H1 (cell line): ENCODE results near the gene PDRG1. TPM values are rescaled to one million over a fixed set of nuclear protein-coding genes. Genes with fewer than 3 reads are reported as not detected.

Source experiments
- CTCF ChIA-PET: fragments of 300-600 bp; sonication (Branson Sonifier 250); formaldehyde crosslinking; loops from one replicate; lab custom pipeline; 2021; ENCODE audit not compliant: partially characterized antibody; lab: Charles Lee
- POLR2A ChIA-PET: fragments of 300-600 bp; sonication (Branson Sonifier 250); formaldehyde crosslinking; loops from one replicate; lab custom pipeline; 2021; ENCODE audit warnings: inconsistent platforms; ENCODE audit not compliant: partially characterized antibody; lab: Charles Lee
- DNase-seq, 2 experiments: peaks; one replicate each; pipeline versions ENCODE4 v3.0.0 to v3.0.0-alpha.2; 2010 to 2022; ENCODE audit warnings: low spot score in 2 of 2, low read depth in 1 of 2, mixed read lengths in 1 of 2
- FAIRE-seq: peaks from 2 replicates; lab custom pipeline; 2011; peaks lifted over from hg19 to GRCh38; lab: Jason Lieb, UNC
- H2AFZ ChIP-seq: 2 replicates; pipeline ENCODE4 v1.8.1; 2012; ENCODE audit warnings: low read length, inconsistent platforms
- H2AK5ac ChIP-seq: 2 replicates; pipeline ENCODE4 v1.6.1; 2013; ENCODE audit warnings: low read depth, low read length
- H2BK120ac ChIP-seq: replicated peaks from 2 replicates; pipeline ENCODE3; 2013; ENCODE audit warnings: low read depth, low read length, inconsistent platforms
- H2BK12ac ChIP-seq: 2 replicates; pipeline ENCODE4 v1.6.1; 2013; ENCODE audit warnings: low read depth, low read length
- H2BK15ac ChIP-seq: 2 replicates; pipeline ENCODE4 v1.6.1; 2013; ENCODE audit warnings: low read length
- H2BK20ac ChIP-seq: 2 replicates; pipeline ENCODE4 v1.6.1; 2013; ENCODE audit warnings: low read length
- H2BK5ac ChIP-seq: 2 replicates; pipeline ENCODE4 v1.6.1; 2013; ENCODE audit warnings: low read depth, low read length
- H3K14ac ChIP-seq: 2 replicates; pipeline ENCODE4 v1.6.1; 2013; ENCODE audit warnings: inconsistent platforms; ENCODE audit not compliant: insufficient read length
- H3K18ac ChIP-seq: 2 replicates; pipeline ENCODE4 v1.6.1; 2013; ENCODE audit warnings: low read length; ENCODE audit errors: extremely low read depth
- H3K23ac ChIP-seq: 2 replicates; pipeline ENCODE4 v1.6.1; 2013; ENCODE audit warnings: inconsistent platforms; ENCODE audit not compliant: insufficient read length
- H3K23me2 ChIP-seq: 2 replicates; pipeline ENCODE4 v1.6.1; 2013; ENCODE audit warnings: low read depth, low read length
- H3K27ac ChIP-seq: 2 replicates; pipeline ENCODE4 v1.6.1; 2011; ENCODE audit warnings: low read depth, low read length, inconsistent platforms
- H3K27me3 ChIP-seq, 4 experiments: replicated peaks in 1 of 4; 1 replicate in 1 of 4; 2 replicates in 3 of 4; pipeline versions ENCODE4 v1.6.1 to v1.8.1; 2011 to 2013; ENCODE audit warnings: low read length in 3 of 4, mild to moderate bottlenecking in 3 of 4, inconsistent platforms in 2 of 4, mixed read lengths in 2 of 4, moderate library complexity in 1 of 4; ENCODE audit not compliant: control insufficient read depth in 3 of 4, insufficient read depth in 3 of 4; ENCODE audit errors: extremely low read depth in 1 of 4
- H3K36me3 ChIP-seq, 4 experiments: 2 replicates each; pipeline versions ENCODE4 v1.6.1 to v1.8.1; 2011 to 2013; ENCODE audit warnings: mild to moderate bottlenecking in 4 of 4, low read length in 3 of 4, moderate library complexity in 2 of 4, control low read depth in 1 of 4, inconsistent platforms in 1 of 4; ENCODE audit not compliant: insufficient read depth in 4 of 4, control insufficient read depth in 2 of 4
- H3K4ac ChIP-seq: replicated peaks from 2 replicates; pipeline ENCODE3; 2013; ENCODE audit warnings: low read length, low read depth, mixed read lengths, inconsistent platforms; ENCODE audit not compliant: insufficient read length
- H3K4me1 ChIP-seq, 4 experiments: replicated peaks in 1 of 4; 1 replicate in 1 of 4; 2 replicates in 3 of 4; pipeline versions ENCODE4 v1.6.1 to v1.8.1; 2011 to 2013; ENCODE audit warnings: low read length in 3 of 4, inconsistent platforms in 2 of 4, mixed read lengths in 1 of 4; ENCODE audit not compliant: insufficient read depth in 4 of 4, control insufficient read depth in 3 of 4
- H3K4me2 ChIP-seq, 2 experiments: 2 replicates each; pipeline versions ENCODE4 v1.6.1 to v1.8.1; 2011 to 2013; ENCODE audit warnings: low read depth in 2 of 2, low read length in 2 of 2, control low read depth in 1 of 2, inconsistent platforms in 1 of 2, mild to moderate bottlenecking in 1 of 2; ENCODE audit not compliant: insufficient read depth in 1 of 2
- H3K4me3 ChIP-seq, 4 experiments: fragments of 200-600, 300-600 bp in 1 of 4; sonication (generic), shearing (Covaris generic), sonication (Bioruptor Twin) in 1 of 4; 2 replicates each; pipeline versions ENCODE4 v1.5.1 to v1.8.1; 2011 to 2016; ENCODE audit warnings: low read length in 4 of 4, low read depth in 3 of 4, control low read depth in 2 of 4, inconsistent platforms in 2 of 4, mild to moderate bottlenecking in 2 of 4, mixed read lengths in 1 of 4, moderate library complexity in 1 of 4; ENCODE audit not compliant: insufficient read depth in 2 of 4; ENCODE audit errors: extremely low read depth in 1 of 4
- H3K56ac ChIP-seq: replicated peaks from 2 replicates; pipeline ENCODE3; 2013; ENCODE audit warnings: low read depth, mild to moderate bottlenecking, mixed read lengths, low read length, inconsistent platforms; ENCODE audit not compliant: insufficient read length
- H3K79me1 ChIP-seq: 2 replicates; pipeline ENCODE4 v1.6.1; 2013; ENCODE audit warnings: low read depth, low read length, control low read depth
- H3K79me2 ChIP-seq, 2 experiments: 2 replicates each; pipeline versions ENCODE4 v1.6.1 to v1.8.1; 2012 to 2013; ENCODE audit warnings: low read length in 2 of 2, mild to moderate bottlenecking in 2 of 2, inconsistent platforms in 1 of 2; ENCODE audit not compliant: insufficient read depth in 2 of 2, control insufficient read depth in 1 of 2
- H3K9ac ChIP-seq, 4 experiments: replicated peaks in 1 of 4; 1 replicate in 1 of 4; 2 replicates in 3 of 4; pipeline versions ENCODE4 v1.6.1 to v1.8.1; 2011 to 2013; ENCODE audit warnings: low read depth in 3 of 4, low read length in 3 of 4, control low read depth in 2 of 4, mild to moderate bottlenecking in 2 of 4, moderate library complexity in 2 of 4, inconsistent platforms in 1 of 4; ENCODE audit errors: extremely low read depth in 1 of 4
- H3K9me3 ChIP-seq, 2 experiments: 2 replicates each; pipeline versions ENCODE4 v1.6.1 to v1.8.1; 2012 to 2013; ENCODE audit warnings: mild to moderate bottlenecking in 2 of 2, moderate library complexity in 2 of 2, control low read depth in 1 of 2, inconsistent platforms in 1 of 2, low read depth in 1 of 2, low read length in 1 of 2, mixed read lengths in 1 of 2; ENCODE audit not compliant: insufficient read depth in 2 of 2
- H4K20me1 ChIP-seq, 2 experiments: replicated peaks in 1 of 2; 2 replicates each; pipeline versions ENCODE3 to v1.8.1; 2011 to 2013; ENCODE audit warnings: inconsistent platforms in 2 of 2, low read length in 2 of 2, mild to moderate bottlenecking in 1 of 2; ENCODE audit not compliant: insufficient read depth in 2 of 2, control insufficient read depth in 1 of 2
- H4K5ac ChIP-seq: 2 replicates; pipeline ENCODE4 v1.6.1; 2013; ENCODE audit warnings: low read length, low read depth, mixed read lengths, inconsistent platforms; ENCODE audit not compliant: insufficient read length
- H4K8ac ChIP-seq: 2 replicates; pipeline ENCODE4 v1.8.0; 2013; ENCODE audit warnings: mild to moderate bottlenecking, moderate library complexity, low read length, inconsistent platforms; ENCODE audit not compliant: insufficient read depth; ENCODE audit errors: extremely low read depth
- H4K91ac ChIP-seq: replicated peaks from 2 replicates; pipeline ENCODE3; 2013; ENCODE audit warnings: low read length, mixed read lengths, inconsistent platforms; ENCODE audit not compliant: insufficient read length
- BRCA1 ChIP-seq: IDR thresholded peaks from 2 replicates; pipeline ENCODE4 v1.6.1; 2012; ENCODE audit warnings: low read depth, low read length, improper control_type of control experiment
- CBX8 ChIP-seq: fragments of 300-800, 300-1000 bp; sonication (generic); IDR thresholded peaks from 2 replicates; pipeline ENCODE4 v1.7.1; 2016; ENCODE audit warnings: low read depth, low read length, borderline replicate concordance
- CHD1 ChIP-seq: IDR thresholded peaks from 2 replicates; pipeline ENCODE4 v1.6.1; 2012; ENCODE audit warnings: low read depth, low read length, improper control_type of control experiment
- CREB1 ChIP-seq: IDR thresholded peaks from 2 replicates; pipeline ENCODE4 v1.6.1; 2012; ENCODE audit warnings: inconsistent platforms
- EGR1 ChIP-seq: IDR thresholded peaks from 2 replicates; pipeline ENCODE4 v1.6.1; 2011; ENCODE audit warnings: low read depth, low read length, borderline replicate concordance
- GTF2F1 ChIP-seq: IDR thresholded peaks from 2 replicates; pipeline ENCODE4 v1.6.1; 2012; ENCODE audit warnings: low read depth, low read length, improper control_type of control experiment, borderline replicate concordance
- JUN ChIP-seq: IDR thresholded peaks from 2 replicates; pipeline ENCODE4 v1.6.1; 2011; ENCODE audit warnings: low read depth, mild to moderate bottlenecking, improper control_type of control experiment, low read length
- NANOG ChIP-seq: IDR thresholded peaks from 2 replicates; pipeline ENCODE4 v1.6.1; 2011; ENCODE audit warnings: low read length, low read depth, mild to moderate bottlenecking, inconsistent platforms; ENCODE audit not compliant: insufficient read depth, poor library complexity, severe bottlenecking
- RXRA ChIP-seq: IDR thresholded peaks from 2 replicates; pipeline ENCODE4 v1.6.1; 2011; ENCODE audit warnings: low read depth, mild to moderate bottlenecking, low read length, moderate library complexity; ENCODE audit not compliant: insufficient read depth
- SP4 ChIP-seq: IDR thresholded peaks from 2 replicates; pipeline ENCODE4 v1.6.1; 2012; ENCODE audit warnings: low read length, inconsistent platforms
- TAF7 ChIP-seq: optimal IDR thresholded peaks from 2 replicates; pipeline ENCODE3; 2011; ENCODE audit warnings: low read depth, mild to moderate bottlenecking, inconsistent platforms, low read length, moderate library complexity, borderline replicate concordance
- TCF12 ChIP-seq: IDR thresholded peaks from 2 replicates; pipeline ENCODE4 v1.6.1; 2011; ENCODE audit warnings: low read depth, mild to moderate bottlenecking, low read length
- WGBS, 2 experiments: shearing (Covaris generic) in 1 of 2; methylation state at CpG; one replicate each; pipeline versions ENCODE4 v1.1.6 to v1.1.7; 2013 to 2015; ENCODE audit warnings: low lambda C conversion rate in 2 of 2, mixed read lengths in 2 of 2, inconsistent platforms in 1 of 2, low coverage in 1 of 2, missing lambda C conversion rate in 1 of 2; ENCODE audit not compliant: insufficient replicate concordance in 2 of 2, insufficient coverage in 1 of 2, insufficient read length in 1 of 2; ENCODE audit errors: extremely low coverage in 1 of 2, missing lambda C conversion rate in 1 of 2; 5-methylcytosine and 5-hydroxymethylcytosine counted together
- polyA plus RNA-seq, 7 experiments: library from polyadenylated mRNA; depleted of rRNA in 3 of 7; stranded (reverse) in 5 of 7; unstranded in 2 of 7; fragments of >200 nt in 5 of 7; fragments of 200-250 nt in 2 of 7; gene quantifications; 1 replicate in 5 of 7; 2 replicates in 1 of 7; 4 replicates in 1 of 7; pipeline versions ENCODE4 v1.2.1 to v1.2.3, GENCODE V29; 2011 to 2013; ENCODE audit warnings: missing spikeins in 2 of 7, mixed read lengths in 2 of 7
- total RNA-seq: library from RNA; stranded (reverse); fragmentation: NEBNext Ultra II Directional; extraction: Animal tissue kit (Norgen Biotek cat#: 25700); gene quantifications from 2 replicates; pipeline ENCODE4 v1.2.1, GENCODE V29; 2021
- TF ChIP-seq, protein P1 (sequence below): IDR thresholded peaks from 2 replicates; pipeline ENCODE4 v1.6.1; 2011; ENCODE audit warnings: low read length, improper control_type of control experiment

Gene PDRG1
- total and polyA plus RNA-seq, 2 of the 8 experiments (the other 6 are each of a cell fraction or from before 2014, with no cell fraction given) = 14.2 to 20.8 TPM

DNA sequence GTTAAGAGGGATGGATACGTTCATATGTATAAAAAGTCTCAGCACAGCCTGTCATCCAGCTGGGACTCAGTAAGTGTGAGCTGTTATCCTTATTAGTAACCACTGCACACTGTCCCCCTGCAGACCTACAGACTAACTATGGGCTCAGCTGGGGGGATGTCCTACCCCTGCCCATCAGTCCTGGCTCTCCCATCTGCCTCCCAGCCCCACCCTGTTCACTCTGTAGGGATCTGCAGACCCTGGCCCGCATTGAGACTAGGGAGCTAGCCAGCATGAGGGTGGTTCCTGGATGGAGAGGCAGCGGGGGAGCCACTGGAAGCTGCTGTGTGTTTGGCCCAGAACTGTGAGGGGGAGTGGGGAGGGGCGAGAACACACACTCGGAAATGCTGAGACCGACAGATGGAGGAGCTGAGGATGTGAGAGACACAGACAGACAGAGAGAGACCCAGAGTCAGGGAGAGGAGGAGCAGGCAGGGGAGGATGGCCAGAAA, 33.2 kb upstream of the PDRG1 start:
- H3K4me3 ChIP-seq = no peak overlapping the region
- H2BK5ac ChIP-seq = peak overlapping the region; percentile 32; the same call in 1 of the 2 replicates
- no peak overlapping the region for H3K14ac ChIP-seq
- H3K27me3 ChIP-seq = peaks cover 0 to 3% (median 0%) of the 10 kb centered on the region in 4 experiments; a peak in 2 of 7 replicates
- ChIA-PET POLR2A (interaction anchor here (0.6 to 1.0 kb wide), 2 partner anchors 10 to 1678 kb away, joined by 3 read pairs; no protein-coding TSS in a partner anchor), CTCF (interaction anchor here (0.6 to 1.7 kb wide), 6 partner anchors 22 to 138 kb away, joined by 3 to 4 read pairs (median 4); partner anchors contain the start of gene PDRG1)
- FAIRE-seq (no peak), DNase-seq (no peak)
- WGBS, 2 experiments = 70% methylated on average over 6 of the region's 6 CpGs; no CpG with 5 or more reads in 1 of the 2 experiments
- no peak overlapping the region for H4K8ac ChIP-seq
- no peak overlapping the region for H3K56ac ChIP-seq
- no peak overlapping the region for H2BK20ac ChIP-seq
- H3K4me1 ChIP-seq = peaks cover 0 to 3% (median 1%) of the 10 kb centered on the region in 4 experiments; a peak in 2 of 7 replicates
- no peak overlapping the region for H4K91ac ChIP-seq
- H2AK5ac ChIP-seq = no peak overlapping the region
- H3K79me2 ChIP-seq = no peaks in the 10 kb centered on the region
- peaks cover 4% of the 10 kb centered on the region; the same call in 1 of the 2 replicates for H3K23me2 ChIP-seq
- H3K9me3 ChIP-seq = no peaks in the 10 kb centered on the region
- H3K27ac ChIP-seq = no peak overlapping the region
- no peak overlapping the region for H3K4me2 ChIP-seq
- no peaks in the 10 kb centered on the region for H3K79me1 ChIP-seq
- H2BK15ac ChIP-seq = 0 out of 2 replicates have a peak overlapping the region, but pooled peaks have one; percentile 29
- H3K9ac ChIP-seq = no peak overlapping the region; a peak in 2 of 7 replicates
- no peaks in the 10 kb centered on the region for H3K36me3 ChIP-seq
- H3K23ac ChIP-seq = no peak overlapping the region
- H2BK120ac ChIP-seq = no peak overlapping the region
- H3K4ac ChIP-seq = no peak overlapping the region
- H2BK12ac ChIP-seq = peak overlapping the region; percentile 60; the same call in 1 of the 2 replicates
- H4K20me1 ChIP-seq = no peaks in the 10 kb centered on the region
- H2AFZ ChIP-seq = no peak overlapping the region
- H3K18ac ChIP-seq = no peak overlapping the region
- no peak overlapping the region for H4K5ac ChIP-seq
- TF ChIP-seq GTF2F1 (no peak), NANOG (no peak), BRCA1 (no peak), CBX8 (no peak), CREB1 (no peak), EGR1 (no peak), TCF12 (no peak), TAF7 (no peak), JUN (no peak), RXRA (no peak), SP4 (no peak), CHD1 (no peak)
- TF ChIP-seq, protein P1, sequence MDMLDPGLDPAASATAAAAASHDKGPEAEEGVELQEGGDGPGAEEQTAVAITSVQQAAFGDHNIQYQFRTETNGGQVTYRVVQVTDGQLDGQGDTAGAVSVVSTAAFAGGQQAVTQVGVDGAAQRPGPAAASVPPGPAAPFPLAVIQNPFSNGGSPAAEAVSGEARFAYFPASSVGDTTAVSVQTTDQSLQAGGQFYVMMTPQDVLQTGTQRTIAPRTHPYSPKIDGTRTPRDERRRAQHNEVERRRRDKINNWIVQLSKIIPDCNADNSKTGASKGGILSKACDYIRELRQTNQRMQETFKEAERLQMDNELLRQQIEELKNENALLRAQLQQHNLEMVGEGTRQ = no peak
